NCI-H460 (cell line): ENCODE results near the gene RNU2-63P. TPM values are rescaled to one million over a fixed set of nuclear protein-coding genes. Genes with fewer than 3 reads are reported as not detected.
"Not testable (repeated sequence)": the region's sequence is repeated elsewhere in the genome, so short reads cannot be mapped to it uniquely, and the experiment has no call there.

Experiments used
- DNase-seq: peaks from one replicate; pipeline ENCODE4 v3.0.0-alpha.2; 2016; ENCODE audit warnings: low read depth; ENCODE audit errors: extremely low read depth
- total RNA-seq: library from RNA; depleted of rRNA; stranded (reverse); fragments of >200 nt; shearing (Covaris generic); gene quantifications from 2 replicates; pipeline ENCODE4 v1.2.3, GENCODE V29; 2014

The RNU2-63P gene
- total RNA-seq, 1 experiment from 2014 or later, result 39.5 TPM

- DNase-seq, result no peak
Observed at GRCh38 chr2:88032070-88032702, 15.8 kb upstream of the RNU2-63P start.

- DNase-seq, result no peak
Observed at GRCh38 chr2:88028931-88029330, 12.6 kb upstream of the RNU2-63P start.

- no peak for DNase-seq
Observed at GRCh38 chr2:88027697-88028389, 11.5 kb upstream of the RNU2-63P start.

GRCh38 chr2:88024509-88024908 lies 8.2 kb upstream of the RNU2-63P start:
- DNase-seq, result no peak

- DNase-seq, result no peak
Observed at GRCh38 chr2:88022669-88022921, 6.2 kb upstream of the RNU2-63P start.

- DNase-seq, result no peak
Observed at GRCh38 chr2:88019985-88020384, 3.6 kb upstream of the RNU2-63P start.

- no peak for DNase-seq
Observed at GRCh38 chr2:88018909-88019308, 2.6 kb upstream of the RNU2-63P start.

- not testable (repeated sequence) for DNase-seq
Observed at GRCh38 chr2:88018077-88018805, 1.9 kb upstream of the RNU2-63P start.

- not testable (repeated sequence) for DNase-seq
Observed at GRCh38 chr2:88017780-88018038, 1.4 kb upstream of the RNU2-63P start.

- DNase-seq, result no peak
Observed at GRCh38 chr2:88016960-88017779, 823 bp upstream of the RNU2-63P start.

GRCh38 chr2:88011011-88011410 lies 5.3 kb downstream of the RNU2-63P start:
- DNase-seq, result no peak

- DNase-seq, result no peak
Observed at GRCh38 chr2:88010136-88010535, 6.2 kb downstream of the RNU2-63P start.

GRCh38 chr2:88006912-88007439 lies 9.4 kb downstream of the RNU2-63P start:
- no peak for DNase-seq

GRCh38 chr2:88005776-88006175 lies 10.6 kb downstream of the RNU2-63P start:
- DNase-seq, result no peak

GRCh38 chr2:88003074-88003755 lies 13.1 kb downstream of the RNU2-63P start:
- no peak for DNase-seq

GRCh38 chr2:88002359-88002707 lies 14.0 kb downstream of the RNU2-63P start:
- DNase-seq, result no peak

- not testable (repeated sequence) for DNase-seq
Observed at GRCh38 chr2:88000474-88000873, 15.9 kb downstream of the RNU2-63P start.

- no peak for DNase-seq
Observed at GRCh38 chr2:87996570-87996969, 19.8 kb downstream of the RNU2-63P start.

GRCh38 chr2:87995756-87996155 lies 20.6 kb downstream of the RNU2-63P start:
- DNase-seq, result no peak

GRCh38 chr2:87994304-87994850 lies 22.0 kb downstream of the RNU2-63P start:
- not testable (repeated sequence) for DNase-seq
